ENCODE measurements around the gene LGALS7.
"Not testable (repeated sequence)": the region's sequence is repeated elsewhere in the genome, so short reads cannot be mapped to it uniquely, and the experiment has no call there.

LGALS7 gene

GRCh38 chr19:38763795-38764220 is 9.5 kb downstream of the LGALS7 start:
- Histone ChIP-seq H3K4me3 (ENCODE audit: low read length in 2 of 2) (no peak overlapping the region), H3K18ac (ENCODE audit: low read length) (no peak overlapping the region), H2BK120ac (ENCODE audit: low read depth, low read length) (no peak overlapping the region), H3K23ac (ENCODE audit: low read depth, low read length, poor library complexity) (no peak overlapping the region), H2AFZ (ENCODE audit: low read length) (no peak overlapping the region), H3K27ac (replicated peaks; ENCODE audit: low read length) (no peak overlapping the region), H3K27me3 (ENCODE audit: control insufficient read depth in 3 of 3, insufficient read depth in 3 of 3, low read depth in 1 of 3, low read length in 3 of 3) (no peaks in the 10 kb centered on the region), H2BK15ac (ENCODE audit: low read length) (no peak overlapping the region), H3K4me1 (ENCODE audit: control insufficient read depth in 2 of 2, insufficient read depth in 1 of 2, low read depth in 1 of 2, low read length in 2 of 2) (no peaks in the 10 kb centered on the region), H4K91ac (ENCODE audit: low read depth, low read length, poor library complexity) (no peak overlapping the region), H2BK12ac (ENCODE audit: low read length) (no peak overlapping the region), H3K9ac (ENCODE audit: low read depth, low read length, poor library complexity) (no peak overlapping the region), H4K8ac (ENCODE audit: low read depth, low read length) (no peak overlapping the region), H3K14ac (ENCODE audit: low read length) (no peak overlapping the region), H3K4me2 (ENCODE audit: insufficient read depth, low read length, poor library complexity, severe bottlenecking) (no peak overlapping the region), H3K36me3 (replicated peaks in 1 of 2; ENCODE audit: control insufficient read depth in 2 of 2, insufficient read depth in 2 of 2, low read length in 2 of 2) (no peaks in the 10 kb centered on the region), H3K4ac (ENCODE audit: low read length) (no peak overlapping the region), H3K9me3 (replicated peaks in 1 of 2; ENCODE audit: control insufficient read depth in 2 of 2, insufficient read depth in 1 of 2, low read depth in 1 of 2, low read length in 2 of 2) (no peaks in the 10 kb centered on the region), H2BK5ac (ENCODE audit: low read length) (no peak overlapping the region), H3K79me1 (ENCODE audit: low read depth, low read length) (no peaks in the 10 kb centered on the region), H2AK5ac (ENCODE audit: low read depth, low read length) (no peak overlapping the region)
- no CpG with 5 or more reads among the region's 3 CpGs for WGBS, 2 donors (ENCODE audit: extremely low coverage in 2 of 2, insufficient read length in 2 of 2, insufficient replicate concordance in 1 of 2)
- no peak for DNase-seq (ENCODE audit: low spot score)

DNA sequence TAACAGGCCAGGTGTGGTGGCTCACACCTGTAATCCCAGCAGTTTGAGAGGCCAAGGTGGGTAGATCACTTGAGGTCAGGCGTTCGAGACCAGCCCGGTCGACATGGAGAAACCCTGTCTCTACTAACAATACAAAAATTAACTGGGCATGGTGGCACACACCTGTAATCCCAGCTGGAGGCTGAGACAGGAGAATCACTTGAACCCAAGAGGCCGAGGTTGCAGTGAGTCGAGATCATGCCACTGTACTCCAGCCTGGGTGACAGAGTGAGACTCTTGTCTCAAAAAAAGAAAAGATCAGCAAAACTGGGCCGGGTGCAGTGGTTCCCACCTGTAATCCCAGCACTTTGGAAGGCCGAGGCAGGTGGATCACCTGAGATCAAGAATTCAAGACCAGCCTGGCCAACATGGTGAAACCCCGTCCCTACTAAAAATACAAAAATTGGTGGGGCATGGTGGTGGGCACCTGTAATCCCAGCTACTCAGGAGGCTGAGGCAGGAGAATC is 11.4 kb downstream of the LGALS7 start:
- H3K23ac ChIP-seq (ENCODE audit: low read depth, low read length, poor library complexity); H3K27ac ChIP-seq (replicated peaks; ENCODE audit: low read length); H4K91ac ChIP-seq (ENCODE audit: low read depth, low read length, poor library complexity); H3K9me3 ChIP-seq (replicated peaks in 1 of 2; ENCODE audit: control insufficient read depth in 2 of 2, insufficient read depth in 1 of 2, low read depth in 1 of 2, low read length in 2 of 2); DNase-seq (ENCODE audit: low spot score); H3K18ac ChIP-seq (ENCODE audit: low read length); H3K27me3 ChIP-seq (ENCODE audit: control insufficient read depth in 3 of 3, insufficient read depth in 3 of 3, low read depth in 1 of 3, low read length in 3 of 3); H3K36me3 ChIP-seq (replicated peaks in 1 of 2; ENCODE audit: control insufficient read depth in 2 of 2, insufficient read depth in 2 of 2, low read length in 2 of 2); H2BK5ac ChIP-seq (ENCODE audit: low read length); H2BK120ac ChIP-seq (ENCODE audit: low read depth, low read length); H2BK15ac ChIP-seq (ENCODE audit: low read length); H4K8ac ChIP-seq (ENCODE audit: low read depth, low read length); H3K4me1 ChIP-seq (ENCODE audit: control insufficient read depth in 2 of 2, insufficient read depth in 1 of 2, low read depth in 1 of 2, low read length in 2 of 2); H3K4me3 ChIP-seq (ENCODE audit: low read length in 2 of 2); H3K14ac ChIP-seq (ENCODE audit: low read length); H3K79me1 ChIP-seq (ENCODE audit: low read depth, low read length); H2AK5ac ChIP-seq (ENCODE audit: low read depth, low read length); H3K4ac ChIP-seq (ENCODE audit: low read length); H2AFZ ChIP-seq (ENCODE audit: low read length); H3K4me2 ChIP-seq (ENCODE audit: insufficient read depth, low read length, poor library complexity, severe bottlenecking); H3K9ac ChIP-seq (ENCODE audit: low read depth, low read length, poor library complexity); H2BK12ac ChIP-seq (ENCODE audit: low read length): not testable (repeated sequence)
- no CpG with 5 or more reads among the region's 9 CpGs for WGBS, 2 donors (ENCODE audit: extremely low coverage in 2 of 2, insufficient read length in 2 of 2, insufficient replicate concordance in 1 of 2)

GRCh38 chr19:38760805-38761517 is 12.4 kb downstream of the LGALS7 start:
- not testable (repeated sequence) for H3K36me3 ChIP-seq (replicated peaks in 1 of 2; ENCODE audit: control insufficient read depth in 2 of 2, insufficient read depth in 2 of 2, low read length in 2 of 2); H3K23ac ChIP-seq (ENCODE audit: low read depth, low read length, poor library complexity); H3K27ac ChIP-seq (replicated peaks; ENCODE audit: low read length)

GRCh38 chr19:38759590-38760003 is 13.7 kb downstream of the LGALS7 start:
- Histone ChIP-seq H3K14ac (ENCODE audit: low read length) (no peak overlapping the region), H3K27ac (replicated peaks; ENCODE audit: low read length) (no peak overlapping the region), H3K27me3 (ENCODE audit: control insufficient read depth in 3 of 3, insufficient read depth in 3 of 3, low read depth in 1 of 3, low read length in 3 of 3) (no peaks in the 10 kb centered on the region), H3K23ac (ENCODE audit: low read depth, low read length, poor library complexity) (no peak overlapping the region), H3K9ac (ENCODE audit: low read depth, low read length, poor library complexity) (no peak overlapping the region), H2BK12ac (ENCODE audit: low read length) (no peak overlapping the region), H2BK5ac (ENCODE audit: low read length) (no peak overlapping the region), H2AFZ (ENCODE audit: low read length) (no peak overlapping the region), H3K4ac (ENCODE audit: low read length) (no peak overlapping the region), H3K4me3 (ENCODE audit: low read length in 2 of 2) (no peak overlapping the region), H3K4me2 (ENCODE audit: insufficient read depth, low read length, poor library complexity, severe bottlenecking) (no peak overlapping the region), H3K9me3 (replicated peaks in 1 of 2; ENCODE audit: control insufficient read depth in 2 of 2, insufficient read depth in 1 of 2, low read depth in 1 of 2, low read length in 2 of 2) (no peaks in the 10 kb centered on the region), H2BK120ac (ENCODE audit: low read depth, low read length) (no peak overlapping the region), H2AK5ac (ENCODE audit: low read depth, low read length) (no peak overlapping the region), H2BK15ac (ENCODE audit: low read length) (no peak overlapping the region), H4K91ac (ENCODE audit: low read depth, low read length, poor library complexity) (no peak overlapping the region), H3K79me1 (ENCODE audit: low read depth, low read length) (no peaks in the 10 kb centered on the region), H3K4me1 (ENCODE audit: control insufficient read depth in 2 of 2, insufficient read depth in 1 of 2, low read depth in 1 of 2, low read length in 2 of 2) (no peaks in the 10 kb centered on the region), H3K18ac (ENCODE audit: low read length) (no peak overlapping the region), H4K8ac (ENCODE audit: low read depth, low read length) (no peak overlapping the region), H3K36me3 (replicated peaks in 1 of 2; ENCODE audit: control insufficient read depth in 2 of 2, insufficient read depth in 2 of 2, low read length in 2 of 2) (no peaks in the 10 kb centered on the region)
- WGBS, 2 donors (ENCODE audit: extremely low coverage in 2 of 2, insufficient read length in 2 of 2, insufficient replicate concordance in 1 of 2), result no CpG with 5 or more reads among the region's 10 CpGs
- DNase-seq (ENCODE audit: low spot score), result no peak

More at GRCh38 chr19:38760805-38761517, 12.4 kb downstream of the LGALS7 start:
- not testable (repeated sequence) for H3K4me1 ChIP-seq (ENCODE audit: control insufficient read depth in 2 of 2, insufficient read depth in 1 of 2, low read depth in 1 of 2, low read length in 2 of 2); H3K18ac ChIP-seq (ENCODE audit: low read length); H3K9ac ChIP-seq (ENCODE audit: low read depth, low read length, poor library complexity); DNase-seq (ENCODE audit: low spot score); H3K4ac ChIP-seq (ENCODE audit: low read length); H2AFZ ChIP-seq (ENCODE audit: low read length); H2AK5ac ChIP-seq (ENCODE audit: low read depth, low read length); H3K4me2 ChIP-seq (ENCODE audit: insufficient read depth, low read length, poor library complexity, severe bottlenecking); H3K79me1 ChIP-seq (ENCODE audit: low read depth, low read length); H4K91ac ChIP-seq (ENCODE audit: low read depth, low read length, poor library complexity); H4K8ac ChIP-seq (ENCODE audit: low read depth, low read length); H3K14ac ChIP-seq (ENCODE audit: low read length); H2BK12ac ChIP-seq (ENCODE audit: low read length); H2BK120ac ChIP-seq (ENCODE audit: low read depth, low read length); H2BK5ac ChIP-seq (ENCODE audit: low read length); H3K27me3 ChIP-seq (ENCODE audit: control insufficient read depth in 3 of 3, insufficient read depth in 3 of 3, low read depth in 1 of 3, low read length in 3 of 3); H2BK15ac ChIP-seq (ENCODE audit: low read length); H3K9me3 ChIP-seq (replicated peaks in 1 of 2; ENCODE audit: control insufficient read depth in 2 of 2, insufficient read depth in 1 of 2, low read depth in 1 of 2, low read length in 2 of 2); H3K4me3 ChIP-seq (ENCODE audit: low read length in 2 of 2)
- no CpG with 5 or more reads among the region's 6 CpGs for WGBS, 2 donors (ENCODE audit: extremely low coverage in 2 of 2, insufficient read length in 2 of 2, insufficient replicate concordance in 1 of 2)
